Activated CD4-positive, CD25-positive, alpha-beta regulatory T cell treated with anti-CD3 and anti-CD28 coated beads, Interleukin-2, amount 50 U/mL, for 24 hours (primary cell): ENCODE data around the gene NFIC.

Experiments used
- ATAC-seq, 2 donors: fragments of 150-1000 bp; cut with Tn5 transposase; one replicate each; pipeline ENCODE4 v1.10.0; 2021; ENCODE audit warnings: mild to moderate bottlenecking in 1 of 2, moderate library complexity in 1 of 2

The NFIC gene

DNA sequence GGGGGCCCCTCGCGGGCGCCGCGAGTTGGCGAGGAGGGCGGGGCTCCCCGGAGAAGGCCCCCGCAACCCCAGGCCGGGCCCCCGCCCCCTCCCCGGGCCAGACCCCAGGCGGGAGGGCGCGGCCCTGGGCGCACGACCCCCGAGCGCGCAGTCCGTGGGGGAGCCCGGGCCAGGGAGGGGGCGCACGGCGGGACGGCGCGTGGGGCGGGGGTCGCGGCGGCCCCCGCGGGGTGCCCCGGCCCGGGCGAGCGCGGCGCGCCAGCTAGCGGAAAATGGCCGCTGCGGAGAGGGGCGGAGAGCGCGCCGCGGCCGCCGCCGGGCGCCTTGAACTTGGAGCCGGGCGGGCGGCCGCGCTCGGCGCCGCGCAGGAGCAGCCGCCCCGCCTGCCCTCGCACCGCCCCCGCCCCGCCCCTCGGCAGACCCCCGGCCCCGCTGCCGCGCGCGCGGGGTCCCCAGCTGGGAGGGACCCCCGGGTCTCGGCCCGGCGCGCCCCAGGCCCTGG, 6.4 kb upstream of the NFIC start:
- peak; percentile 14 to 18 for ATAC-seq

DNA sequence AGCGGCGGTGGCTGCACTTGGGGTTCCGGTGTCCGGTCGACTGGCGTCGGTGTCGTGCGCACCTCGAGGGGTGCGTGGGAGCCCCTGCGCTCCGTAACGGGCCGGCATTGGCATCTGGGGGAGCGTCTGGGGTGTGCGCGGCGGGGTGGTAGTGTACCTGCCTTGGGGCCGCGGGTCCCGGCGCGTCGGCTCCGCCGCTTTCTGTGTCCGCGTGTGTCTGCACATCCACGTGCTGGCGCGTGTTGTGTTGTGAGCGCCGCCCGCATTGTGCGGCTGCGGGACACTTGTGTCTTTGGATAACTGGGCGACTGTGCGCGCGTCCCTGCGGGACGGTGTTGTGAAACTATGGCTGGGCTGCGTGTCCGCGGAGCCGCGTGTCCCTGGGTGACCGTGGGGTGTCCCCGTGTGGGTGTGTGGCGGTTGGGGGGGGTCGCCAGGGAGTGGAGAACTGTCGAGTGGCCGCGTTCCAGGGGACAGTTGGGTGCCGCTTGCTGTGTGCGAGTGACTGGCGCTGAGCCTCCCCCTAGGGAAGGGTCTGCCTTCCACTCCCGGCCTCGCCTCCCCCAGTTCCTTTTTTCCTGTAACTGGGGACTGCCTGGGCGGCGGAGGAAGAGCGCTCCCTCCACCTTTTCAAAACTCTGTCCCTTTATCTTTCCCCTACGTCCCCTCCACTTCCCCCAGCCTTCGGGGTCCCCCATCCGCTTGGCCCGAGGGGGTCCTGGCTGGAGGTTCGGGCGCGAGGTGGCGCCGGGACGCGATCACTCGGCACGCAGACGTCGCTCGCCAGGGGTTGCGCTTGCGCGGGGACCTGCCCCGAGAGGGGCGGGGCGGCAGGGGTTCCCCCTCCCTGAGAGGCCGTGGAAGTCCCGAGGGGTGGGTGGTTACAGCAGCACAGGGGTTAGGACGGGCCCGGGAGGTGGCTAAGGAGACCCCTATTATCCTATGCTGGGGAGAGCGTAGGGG, 5.7 kb upstream of the NFIC start:
- ATAC-seq = peak; percentile 64 to 66

DNA sequence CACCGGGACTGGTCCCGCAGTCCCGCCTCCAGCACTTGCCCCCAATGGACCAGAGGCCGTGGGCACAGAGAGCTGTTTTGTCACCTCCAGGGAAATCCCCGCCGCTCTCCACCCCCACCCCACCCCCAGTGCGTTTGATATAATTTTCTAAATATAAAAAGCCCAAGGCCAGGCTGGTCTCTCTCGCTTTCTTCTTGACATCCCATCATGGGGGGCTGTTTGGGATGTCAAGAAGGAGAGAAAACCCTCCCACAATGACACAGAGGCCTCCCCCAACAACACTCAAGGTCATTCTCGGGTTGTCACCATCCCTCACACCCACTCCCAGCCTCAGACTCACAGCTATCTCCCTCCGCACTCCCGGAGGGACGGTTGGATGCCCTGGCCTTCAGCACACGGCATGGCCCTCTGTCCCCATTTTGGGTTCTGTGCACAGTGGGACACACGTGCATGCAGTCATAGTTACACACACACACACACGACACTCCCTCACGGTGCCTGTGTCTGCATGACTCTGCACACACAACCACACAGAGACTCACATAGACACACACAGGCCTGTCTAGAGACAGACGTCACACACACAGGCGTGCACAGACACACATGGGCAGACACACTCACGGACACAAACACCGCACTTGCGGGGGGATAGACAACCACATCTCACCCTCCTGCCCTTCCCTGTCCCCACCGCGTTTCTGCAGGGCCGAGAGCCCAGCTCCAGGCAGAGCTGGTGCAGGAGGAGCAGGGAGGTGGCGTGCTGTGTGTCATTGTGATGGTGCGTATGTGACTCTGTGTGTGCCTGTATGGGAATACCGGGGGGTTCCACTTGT, 4.8 kb upstream of the NFIC start:
- no peak for ATAC-seq

DNA sequence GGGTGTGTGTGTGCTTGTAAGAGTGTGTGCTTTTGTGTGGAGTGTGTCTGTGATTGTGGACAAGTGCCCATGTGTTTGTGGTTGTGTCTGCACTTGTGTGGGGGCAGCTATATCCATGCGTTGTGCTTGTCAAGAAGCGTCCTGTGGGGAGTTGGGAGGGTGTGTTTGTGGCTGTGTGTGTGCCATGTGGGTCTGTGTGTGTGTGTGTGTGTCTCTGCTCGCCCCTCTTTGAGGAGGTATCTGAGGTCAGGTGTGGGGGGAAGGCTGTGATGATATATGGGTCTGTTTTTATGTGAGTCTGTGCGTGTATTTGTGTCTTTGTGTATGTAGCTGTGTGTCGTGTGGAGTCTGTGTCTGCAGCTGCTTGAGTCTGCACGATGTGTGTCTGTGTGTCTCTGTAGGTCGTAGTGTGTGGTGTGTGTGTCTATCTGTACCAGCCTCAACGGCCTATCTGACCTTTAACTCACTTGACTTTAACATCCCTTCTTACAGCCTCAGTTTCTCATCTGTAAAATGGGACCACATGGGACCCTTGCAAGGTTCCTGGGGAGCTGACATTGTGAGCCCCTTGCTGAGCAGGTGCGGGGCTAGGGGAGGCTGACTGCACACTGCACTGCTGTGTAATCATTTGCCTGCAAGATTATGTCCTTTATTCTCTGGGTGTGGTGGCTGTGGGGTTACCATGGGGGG, 4.0 kb upstream of the NFIC start:
- no peak for ATAC-seq

DNA sequence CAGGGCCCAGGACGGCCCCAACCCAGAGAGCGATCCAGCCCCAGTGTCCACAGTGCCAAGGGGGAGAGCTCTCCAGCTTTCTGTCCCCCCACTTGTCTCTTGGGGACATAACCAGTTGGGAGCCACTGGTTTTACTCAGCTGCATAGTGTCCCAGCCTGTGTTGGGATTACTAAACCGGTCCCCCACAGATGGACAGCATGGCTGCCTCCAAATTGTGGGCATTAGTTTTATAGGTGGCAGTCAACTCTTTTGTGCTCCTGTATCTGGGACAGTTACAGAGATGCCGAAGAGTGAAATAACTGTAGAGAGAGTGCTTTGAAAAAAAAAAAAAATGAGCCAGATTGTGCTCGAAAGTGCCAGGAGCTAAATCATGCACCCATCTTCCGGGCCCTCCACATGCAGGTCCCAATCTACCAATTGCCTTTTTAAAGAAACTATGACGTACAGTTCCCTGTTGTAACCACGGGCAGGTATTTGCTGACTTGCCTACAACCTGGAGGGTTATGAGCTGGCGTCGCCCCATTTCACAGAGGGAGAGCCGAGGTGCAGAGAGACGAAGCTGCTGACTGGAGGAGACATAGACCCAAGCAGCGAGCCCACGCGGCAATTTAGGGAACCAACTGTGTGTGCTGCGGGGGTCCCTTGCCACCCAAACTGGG, 2.4 kb upstream of the NFIC start:
- no peak for ATAC-seq

DNA sequence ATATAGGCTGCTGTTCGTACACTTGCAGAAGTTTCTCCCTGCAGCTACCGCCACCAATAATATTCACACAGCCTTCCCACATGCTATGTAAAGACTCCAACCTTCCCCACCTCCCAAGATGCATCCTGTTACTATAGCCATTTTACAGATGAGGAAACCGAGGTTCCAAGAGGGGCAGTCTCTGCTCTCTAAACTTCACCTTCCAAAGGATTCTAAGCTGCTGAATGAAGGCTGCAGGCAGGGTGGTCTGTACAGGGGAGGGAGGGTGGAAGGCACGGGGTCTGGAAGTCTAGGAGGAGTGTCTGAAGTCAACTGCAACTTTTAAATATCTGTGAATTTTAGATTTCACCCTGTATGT, 1.9 kb upstream of the NFIC start:
- ATAC-seq = no peak

DNA sequence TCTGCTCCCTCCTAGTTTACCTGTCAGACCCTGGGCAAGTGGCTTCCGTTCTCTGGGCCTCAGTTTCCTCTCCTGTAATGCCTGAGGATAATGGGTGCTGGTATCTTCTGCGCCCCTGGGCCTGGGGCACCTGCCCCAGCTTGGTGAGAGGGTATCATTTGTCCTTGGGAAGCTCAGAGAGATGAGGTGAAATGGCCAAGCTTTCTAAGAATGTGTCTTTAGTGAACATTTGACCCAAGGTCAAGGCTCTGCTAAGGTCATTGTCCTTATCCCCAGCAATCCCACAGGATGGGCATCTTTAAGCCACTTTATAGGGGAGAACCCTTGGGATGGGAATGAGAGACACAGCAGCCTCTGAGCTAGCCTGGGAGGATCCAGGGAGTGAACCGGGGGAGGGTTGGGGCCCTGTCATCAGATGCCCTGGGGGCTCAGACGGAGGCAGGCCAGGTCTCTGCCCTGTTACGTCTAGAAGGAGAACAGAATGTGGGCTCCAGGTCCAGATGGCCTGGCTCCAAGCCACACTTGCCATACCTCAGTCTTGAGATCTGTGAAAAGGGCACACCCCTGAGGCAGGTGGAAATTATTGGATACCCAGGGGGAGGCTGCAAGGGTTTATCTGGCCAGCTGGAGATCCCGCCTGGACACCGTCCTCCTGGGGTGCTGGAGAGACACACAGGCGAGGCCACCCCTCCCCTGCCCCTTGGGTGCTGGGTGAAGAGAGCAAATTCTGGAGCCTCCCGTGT, 1.1 kb upstream of the NFIC start:
- no peak for ATAC-seq

DNA sequence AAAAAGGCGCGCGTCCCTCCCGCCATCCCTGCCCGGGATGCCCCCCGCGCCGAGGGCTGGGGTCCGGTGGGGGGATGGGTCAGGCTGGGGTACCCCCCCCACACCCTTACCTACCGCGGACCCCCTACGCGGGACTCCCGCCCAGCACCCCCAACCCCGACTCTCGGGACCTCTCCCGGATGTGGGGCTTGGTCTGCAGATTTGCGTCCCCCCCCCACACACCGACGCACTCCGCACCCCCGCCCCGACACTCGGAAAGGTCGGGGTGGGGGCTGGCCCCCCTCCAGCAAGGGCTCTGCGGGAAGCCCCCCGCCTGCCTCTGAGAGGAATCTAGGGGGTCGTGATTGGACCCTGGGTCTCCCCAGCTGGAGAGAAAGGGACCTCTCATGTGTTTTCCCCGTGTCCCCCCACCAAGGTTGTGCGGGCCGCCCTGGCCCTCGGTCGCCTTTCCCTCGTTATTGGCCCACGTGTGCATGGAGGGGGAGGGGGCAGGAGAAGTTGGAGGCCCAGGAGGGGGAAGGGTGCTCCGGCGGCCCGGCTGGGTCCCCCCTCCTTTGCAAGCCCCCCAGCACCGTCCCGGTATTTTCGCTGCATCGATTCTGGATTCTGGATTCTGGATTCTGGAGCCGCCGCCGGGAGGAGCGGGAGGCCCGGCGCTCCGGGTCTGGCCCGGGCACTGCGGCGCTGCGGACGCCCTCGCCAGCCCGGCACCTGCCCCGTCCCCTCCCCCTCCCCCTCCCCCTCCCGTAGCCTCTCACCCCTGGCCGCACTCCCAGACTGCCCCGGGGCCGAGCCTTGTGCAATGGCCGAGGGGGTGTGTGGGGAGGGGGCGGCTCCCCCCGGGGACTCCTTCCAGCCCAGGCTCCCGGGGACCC, 607 bp downstream of the NFIC start:
- peak; percentile 18 to 27 for ATAC-seq

DNA sequence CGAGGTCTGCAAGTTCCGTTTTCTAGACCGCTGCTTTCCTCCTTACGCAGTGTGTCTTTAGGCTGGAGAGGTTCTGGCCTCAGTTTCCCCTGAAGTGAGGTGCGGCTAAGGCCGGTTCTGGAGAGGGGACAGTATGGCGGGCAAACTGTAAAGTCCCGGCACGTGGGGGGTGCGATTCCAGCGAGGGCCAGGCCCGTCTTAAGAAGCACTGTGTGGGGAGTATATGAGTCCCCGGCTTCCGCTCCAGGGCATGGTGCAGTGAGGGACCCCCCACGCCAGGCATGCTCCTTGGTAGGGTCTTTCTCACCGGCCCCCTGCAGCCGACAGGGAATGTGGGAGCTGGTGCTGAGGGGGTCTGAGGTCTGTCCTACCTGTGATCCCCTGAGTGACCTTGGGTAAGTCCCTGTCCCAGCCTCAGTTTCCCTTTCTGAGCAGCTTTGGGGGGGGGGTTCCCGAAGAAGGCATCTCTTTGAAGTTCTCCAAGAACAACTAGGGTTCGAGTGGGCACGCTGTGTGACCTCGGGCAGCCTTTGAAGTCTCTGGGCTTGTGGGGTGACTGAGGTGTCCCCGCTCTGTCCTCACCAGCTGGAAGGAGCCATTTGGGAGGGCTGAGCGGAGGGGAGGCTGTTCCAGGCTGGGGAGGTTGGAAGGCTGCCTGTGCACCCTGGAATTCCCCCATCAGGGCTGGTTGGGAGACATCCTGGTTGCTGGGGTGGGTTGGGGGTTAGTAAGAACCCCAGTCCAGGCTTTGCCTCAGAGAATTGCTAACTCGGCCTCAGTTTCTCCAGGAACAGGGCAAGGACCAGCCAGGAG, 1.5 kb downstream of the NFIC start:
- no peak for ATAC-seq

DNA sequence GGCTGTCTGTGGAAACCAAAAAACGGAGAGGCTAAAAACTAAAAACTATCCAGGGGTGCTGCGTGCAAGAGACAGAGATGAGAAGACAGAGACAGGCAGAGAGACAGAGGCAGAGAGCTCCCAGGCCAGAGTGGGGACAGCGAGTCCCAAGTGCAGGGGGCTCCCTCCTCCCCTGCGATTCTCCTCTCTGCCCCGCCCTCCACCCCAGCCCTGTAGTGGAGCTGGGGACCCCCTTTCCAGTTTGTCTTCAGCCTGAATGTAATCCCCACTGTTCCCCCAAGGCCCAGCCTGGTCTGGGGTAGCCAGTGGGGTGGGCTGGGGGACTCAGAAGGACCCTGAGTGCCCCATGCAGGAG, 2.0 kb downstream of the NFIC start:
- ATAC-seq = no peak

DNA sequence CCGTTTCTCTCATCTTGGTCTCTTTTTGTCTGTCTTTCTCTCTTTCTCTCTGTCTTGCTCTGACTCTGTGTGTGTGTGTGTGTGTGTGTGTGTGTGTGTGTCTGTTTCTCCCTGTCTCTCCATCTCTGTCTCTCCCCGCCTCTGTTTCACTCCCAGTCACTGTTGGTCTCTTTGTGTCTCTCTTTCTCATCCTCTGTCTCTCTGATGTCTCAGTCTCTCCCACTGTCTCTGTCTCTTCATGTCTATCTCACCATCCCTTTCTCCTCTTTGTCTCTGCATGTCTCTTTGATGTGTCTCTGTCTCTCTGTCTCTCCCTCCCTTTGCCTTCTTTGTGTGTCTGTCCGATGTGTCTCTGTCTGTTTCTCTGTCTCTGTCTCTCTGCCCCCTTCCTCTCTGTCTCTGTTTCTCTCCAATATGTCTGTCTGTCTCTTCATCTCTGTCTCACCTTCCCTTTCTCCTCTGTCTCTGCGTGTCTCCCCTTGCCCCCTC, 2.5 kb downstream of the NFIC start:
- ATAC-seq = no peak

DNA sequence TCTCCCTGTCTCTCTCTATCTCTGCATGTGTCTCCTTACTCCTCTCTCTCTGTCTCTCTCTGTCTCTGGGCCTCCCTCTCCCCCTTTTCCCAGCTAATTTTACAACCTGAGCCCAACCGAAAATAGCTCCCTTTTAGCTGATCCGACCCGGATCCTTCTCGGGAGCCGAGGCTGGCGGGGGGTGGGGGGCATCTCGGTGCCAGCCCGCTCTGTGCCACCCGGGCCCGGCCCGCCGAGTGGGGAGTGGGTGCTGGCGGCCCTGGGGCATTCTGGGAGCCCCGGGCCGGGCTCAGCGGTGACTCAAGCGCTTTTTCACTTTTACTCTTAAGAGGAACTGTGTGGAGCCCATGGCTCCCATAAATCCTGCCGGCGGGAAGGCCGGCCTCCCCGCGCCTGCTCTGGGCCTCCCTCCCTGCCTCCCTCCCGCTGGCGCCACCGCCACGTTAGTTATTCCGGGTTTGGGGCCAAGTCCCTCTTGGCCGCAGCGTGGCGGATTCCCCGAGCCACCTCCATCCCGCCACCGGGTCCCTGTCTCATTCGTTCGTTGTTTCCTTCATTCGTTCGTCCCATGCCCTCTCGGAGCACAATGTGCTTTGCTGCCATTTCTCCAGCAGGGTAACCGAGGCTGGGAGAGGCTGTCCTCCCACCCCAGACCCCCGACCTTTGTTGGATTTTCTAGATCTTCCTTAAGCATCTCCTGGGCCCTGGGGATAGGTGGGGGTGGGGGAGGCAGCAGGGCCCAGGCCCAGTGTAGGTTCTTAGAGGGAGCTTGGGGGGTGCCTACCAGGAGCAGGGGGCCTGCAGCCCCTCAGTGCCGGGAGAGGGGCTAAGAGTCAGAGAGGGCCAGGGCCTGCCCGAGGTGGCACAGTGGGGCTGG, 3.2 kb downstream of the NFIC start:
- peak in 1 of 2 donors; percentile 26 for ATAC-seq

DNA sequence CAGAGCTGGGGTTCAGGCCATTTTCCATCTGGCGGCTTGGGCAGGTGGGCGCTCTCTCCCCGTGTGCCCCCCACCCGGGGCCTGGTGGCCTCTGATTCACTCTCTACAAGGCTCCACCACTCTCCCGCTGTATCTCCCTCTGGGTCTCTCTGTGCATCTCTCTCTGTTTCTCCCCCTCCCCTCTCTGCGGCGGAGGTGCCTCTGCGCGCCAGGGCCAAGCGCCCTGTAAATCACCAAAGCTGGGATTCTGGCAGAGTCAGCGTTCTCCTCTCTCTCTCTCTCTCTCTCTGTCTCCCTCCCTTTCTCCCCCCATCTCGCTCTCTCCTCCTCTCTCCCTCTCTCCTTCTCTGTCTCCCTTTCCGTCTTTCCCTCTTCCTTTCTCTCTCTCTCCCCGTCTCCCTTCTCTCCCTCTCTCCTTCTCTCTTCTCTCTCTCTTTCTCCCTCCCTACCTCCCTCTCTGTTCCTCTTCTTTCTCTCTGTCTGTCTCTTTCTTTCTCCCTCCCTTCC, 3.9 kb downstream of the NFIC start:
- no peak for ATAC-seq

DNA sequence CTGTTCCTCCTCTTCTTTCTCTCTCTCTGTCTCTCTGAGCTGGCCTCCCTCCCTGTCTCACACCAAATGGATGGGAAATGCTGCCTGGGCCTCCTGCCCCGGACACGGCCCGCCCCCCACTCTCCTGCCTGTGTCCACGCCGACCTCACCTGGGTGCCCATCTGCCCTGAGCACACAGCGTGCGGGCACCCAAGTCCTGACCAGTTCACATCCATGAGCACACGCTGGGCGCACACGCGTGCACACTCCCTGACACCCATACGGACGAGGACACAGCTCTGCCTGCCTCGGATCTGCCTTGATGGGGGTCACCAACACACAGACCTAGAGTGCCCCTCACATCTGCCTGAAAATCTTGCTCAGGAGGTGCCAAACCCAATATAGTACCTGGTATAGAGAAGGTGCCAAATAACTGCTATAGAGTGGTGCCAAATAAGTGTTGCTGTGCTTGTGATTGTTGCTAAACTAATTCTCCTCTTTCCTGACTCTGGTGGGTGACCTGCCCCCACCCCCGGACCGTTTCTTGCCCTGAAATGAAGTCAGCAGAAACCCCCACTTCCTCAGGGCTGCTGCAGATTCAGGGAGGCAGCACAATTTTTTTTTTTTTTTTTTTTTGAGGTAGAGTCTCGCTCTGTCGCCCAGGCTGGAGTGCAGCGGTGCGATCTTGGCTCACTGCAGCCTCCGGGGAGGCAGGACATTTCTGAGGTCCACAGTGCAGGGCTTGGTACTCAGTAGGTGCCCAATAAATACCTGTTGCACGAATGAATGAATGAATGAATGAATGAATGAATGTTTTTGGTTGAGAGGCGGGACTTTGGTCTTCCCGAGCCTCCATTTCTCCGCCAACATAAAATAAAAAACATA, 4.6 kb downstream of the NFIC start:
- ATAC-seq = no peak

DNA sequence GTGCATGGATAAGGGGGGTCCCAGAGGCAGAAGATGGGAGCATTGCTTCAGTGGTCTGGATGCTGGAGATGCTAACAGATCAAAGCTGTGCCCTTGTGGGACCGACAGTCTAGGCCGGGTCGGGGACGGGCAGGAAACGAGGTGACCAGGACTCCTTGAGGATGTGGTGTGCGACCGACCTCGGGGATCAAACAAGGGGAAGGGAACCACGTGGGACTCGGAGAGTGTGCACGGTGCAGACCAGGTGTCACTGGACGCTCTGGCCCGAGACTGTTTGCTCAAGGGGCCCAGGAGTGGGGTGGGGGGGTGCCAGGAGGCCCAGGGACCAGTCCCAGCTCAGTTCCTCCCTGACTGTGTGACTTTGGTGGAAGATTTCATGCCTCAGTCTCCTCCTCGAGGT, 6.0 kb downstream of the NFIC start:
- ATAC-seq = no peak

DNA sequence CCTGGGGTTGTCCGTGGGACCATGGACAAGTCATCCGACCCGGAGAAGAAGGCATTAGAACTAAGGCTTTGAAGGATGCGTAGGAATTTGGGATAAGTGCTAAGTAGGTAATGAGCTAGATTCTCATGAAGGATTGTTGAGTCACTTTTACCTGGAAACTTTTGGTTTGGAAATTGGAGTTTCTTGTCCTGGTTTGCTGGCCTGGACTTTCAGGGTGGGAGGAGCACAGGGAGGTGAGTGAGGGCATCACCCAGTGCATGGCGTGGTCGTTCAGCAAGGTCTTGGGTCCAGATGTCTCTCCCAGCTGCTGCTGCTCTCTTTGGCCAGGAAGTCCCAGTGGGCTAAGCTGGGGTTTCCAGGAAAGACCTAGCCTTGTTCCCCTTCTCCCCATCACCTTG, 7.6 kb downstream of the NFIC start:
- ATAC-seq = no peak

DNA sequence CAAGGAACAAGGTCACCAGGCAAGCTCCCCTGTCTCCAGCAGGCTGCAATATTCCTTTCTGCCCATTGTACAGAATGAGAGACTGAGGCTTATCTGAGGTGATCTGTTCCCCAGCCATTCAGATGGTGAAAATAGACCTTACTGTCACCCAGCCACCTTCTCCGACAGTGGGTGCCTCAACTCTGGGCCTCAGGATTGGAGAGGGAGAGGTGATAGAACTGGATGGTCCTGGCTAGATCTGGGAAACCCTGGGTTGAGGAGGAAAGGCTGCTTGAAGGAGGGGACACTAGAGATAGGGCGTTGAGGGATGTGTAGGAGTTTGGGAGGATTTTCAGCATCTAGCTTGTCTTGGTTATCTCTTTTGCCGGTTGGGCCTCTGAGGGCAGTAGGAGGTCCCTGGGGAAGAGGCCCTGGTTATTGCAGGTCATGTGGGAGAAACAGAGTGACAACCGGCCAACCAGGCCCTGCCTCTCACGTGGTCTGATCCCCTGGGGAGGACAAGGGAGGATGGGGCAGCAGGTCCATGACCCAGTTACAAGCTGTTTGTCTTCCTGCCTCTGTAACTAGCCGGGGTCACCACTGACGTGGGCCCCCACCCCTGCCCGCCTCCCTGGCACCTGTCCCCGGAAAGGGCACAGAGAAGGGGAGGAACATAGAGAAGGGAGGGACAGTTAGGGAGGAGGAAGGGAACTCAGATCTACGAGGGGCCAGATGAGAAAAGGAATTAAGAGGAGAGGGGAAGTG, 8.2 kb downstream of the NFIC start:
- no peak for ATAC-seq
